ENCODE results near the gene UBA7. TPM values are rescaled to one million over a fixed set of nuclear protein-coding genes. Genes with fewer than 3 reads are reported as not detected.
"Not testable (repeated sequence)": the region's sequence is repeated elsewhere in the genome, so short reads cannot be mapped to it uniquely, and the experiment has no call there.

Gene UBA7
- total RNA-seq, 4 donors from 2014 or later = 155 to 349 (median 263) TPM

- Histone ChIP-seq H3K4me1 (peaks cover 0 to 5% (median 0%) of the 10 kb centered on the region in 4 donors), H3K27ac (peak overlapping the region in 1 of 4 donors; percentile 28), H3K4me3 (no peak overlapping the region), H3K36me3 (no peaks in the 10 kb centered on the region), H3K9me3 (no peaks in the 10 kb centered on the region), H3K27me3 (no peaks in the 10 kb centered on the region)
- peak; percentile 88 to 95 (median 90) for TF ChIP-seq CTCF (IDR thresholded peaks at IDR 0.05)
- no peak for TF ChIP-seq POLR2A (IDR thresholded peaks at IDR 0.05)
- peak; percentile 82 to 95 (median 87) for DNase-seq
Observed at GRCh38 chr3:49839193-49839809, 25.5 kb upstream of the UBA7 start.

GRCh38 chr3:49831341-49831740 lies 17.6 kb upstream of the UBA7 start:
- Histone ChIP-seq H3K4me3 (no peak overlapping the region), H3K27me3 (no peaks in the 10 kb centered on the region), H3K9me3 (no peaks in the 10 kb centered on the region), H3K36me3 (no peaks in the 10 kb centered on the region), H3K27ac (no peak overlapping the region), H3K4me1 (no peaks in the 10 kb centered on the region)
- DNase-seq = no peak
- TF ChIP-seq POLR2A (IDR thresholded peaks at IDR 0.05) (no peak), CTCF (IDR thresholded peaks at IDR 0.05) (no peak)

- TF ChIP-seq CTCF (IDR thresholded peaks at IDR 0.05) (no peak), POLR2A (IDR thresholded peaks at IDR 0.05) (no peak)
- H3K27ac ChIP-seq = no peak overlapping the region
- no peak for DNase-seq
Observed at GRCh38 chr3:49826016-49826415, 12.3 kb upstream of the UBA7 start.

GRCh38 chr3:49823131-49823530 lies 9.4 kb upstream of the UBA7 start:
- not testable (repeated sequence) for H3K27ac ChIP-seq, H3K9me3 ChIP-seq, H3K36me3 ChIP-seq, H3K4me1 ChIP-seq, H3K27me3 ChIP-seq, H3K4me3 ChIP-seq, DNase-seq

More at GRCh38 chr3:49826016-49826415, 12.3 kb upstream of the UBA7 start:
- Histone ChIP-seq H3K36me3 (no peaks in the 10 kb centered on the region), H3K9me3 (no peaks in the 10 kb centered on the region), H3K4me1 (no peaks in the 10 kb centered on the region), H3K4me3 (no peak overlapping the region), H3K27me3 (no peaks in the 10 kb centered on the region)

GRCh38 chr3:49812916-49813496 lies 747 bp downstream of the UBA7 start:
- no peak for DNase-seq
- TF ChIP-seq CTCF (IDR thresholded peaks at IDR 0.05) (no peak), POLR2A (IDR thresholded peaks at IDR 0.05) (no peak)
- Histone ChIP-seq H3K27ac (peak overlapping the region; percentile 81 to 87 (median 82)), H3K27me3 (no peaks in the 10 kb centered on the region), H3K9me3 (no peaks in the 10 kb centered on the region), H3K4me3 (peak overlapping the region; percentile 41 to 69 (median 57)), H3K4me1 (peaks cover 9 to 24% (median 15%) of the 10 kb centered on the region in 4 donors), H3K36me3 (peaks cover 0 to 38% (median 0%) of the 10 kb centered on the region in 3 donors)

GRCh38 chr3:49807431-49808114 lies 6.2 kb downstream of the UBA7 start:
- DNase-seq = peak in 1 of 3 donors; percentile 39
- peaks cover 1 to 50% (median 48%) of the 10 kb centered on the region in 4 donors for H3K4me1 ChIP-seq
- no peaks in the 10 kb centered on the region for H3K27me3 ChIP-seq
- peak overlapping the region in 3 of 4 donors; percentile 47 to 98 (median 90) for H3K27ac ChIP-seq
- TF ChIP-seq POLR2A (IDR thresholded peaks at IDR 0.05) = no peak
- no peak for TF ChIP-seq CTCF (IDR thresholded peaks at IDR 0.05)
- H3K9me3 ChIP-seq = no peaks in the 10 kb centered on the region
- H3K36me3 ChIP-seq = peaks cover 0 to 45% (median 0%) of the 10 kb centered on the region in 3 donors
- no peak overlapping the region for H3K4me3 ChIP-seq
